22Rv1 (cell line): ENCODE data around the gene CSF3.

Source experiments
- CTCF ChIP-seq: fragments of 450-650 bp; IDR thresholded peaks from 2 replicates; pipeline ENCODE4 v1.5.1; 2017; ENCODE audit warnings: mild to moderate bottlenecking
- ZFX ChIP-seq: fragments of 450-650 bp; IDR thresholded peaks from 2 replicates; pipeline ENCODE4 v1.6.1; 2017; ENCODE audit warnings: antibody characterized with exemption, borderline replicate concordance

DNA sequence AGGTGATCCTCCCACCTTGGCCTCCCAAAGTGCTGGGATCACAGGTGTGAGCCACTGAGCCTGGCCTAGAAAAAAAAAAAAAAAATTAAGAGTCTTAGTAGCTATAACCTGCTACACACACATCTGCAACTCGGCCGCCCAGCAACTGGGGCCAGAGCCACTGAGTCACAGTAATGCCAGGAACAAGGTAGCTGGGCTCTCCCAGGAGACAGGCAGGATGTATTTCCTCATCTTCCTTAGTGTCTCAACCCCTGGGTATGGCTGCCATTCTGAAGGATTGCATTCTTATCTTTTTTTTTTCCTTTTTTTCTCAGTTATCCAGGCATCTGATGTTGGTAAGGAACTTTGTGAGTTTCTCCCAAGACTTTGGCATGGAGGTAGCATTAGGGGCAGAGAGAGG, 41.7 kb upstream of the CSF3 start:
- TF ChIP-seq CTCF (no peak), ZFX (no peak)
